Activated CD4-positive, alpha-beta T cell treated with anti-CD3 and anti-CD28 coated beads, Interleukin-2, amount 50 U/mL, for 16 hours (primary cell): ENCODE data around the gene ORAI1.
"Not testable (repeated sequence)": the region's sequence is repeated elsewhere in the genome, so short reads cannot be mapped to it uniquely, and the experiment has no call there.

Experiments used
- DNase-seq: peaks from one replicate; pipeline ENCODE4 v3.0.0-alpha.2; 2020

The ORAI1 gene

DNA sequence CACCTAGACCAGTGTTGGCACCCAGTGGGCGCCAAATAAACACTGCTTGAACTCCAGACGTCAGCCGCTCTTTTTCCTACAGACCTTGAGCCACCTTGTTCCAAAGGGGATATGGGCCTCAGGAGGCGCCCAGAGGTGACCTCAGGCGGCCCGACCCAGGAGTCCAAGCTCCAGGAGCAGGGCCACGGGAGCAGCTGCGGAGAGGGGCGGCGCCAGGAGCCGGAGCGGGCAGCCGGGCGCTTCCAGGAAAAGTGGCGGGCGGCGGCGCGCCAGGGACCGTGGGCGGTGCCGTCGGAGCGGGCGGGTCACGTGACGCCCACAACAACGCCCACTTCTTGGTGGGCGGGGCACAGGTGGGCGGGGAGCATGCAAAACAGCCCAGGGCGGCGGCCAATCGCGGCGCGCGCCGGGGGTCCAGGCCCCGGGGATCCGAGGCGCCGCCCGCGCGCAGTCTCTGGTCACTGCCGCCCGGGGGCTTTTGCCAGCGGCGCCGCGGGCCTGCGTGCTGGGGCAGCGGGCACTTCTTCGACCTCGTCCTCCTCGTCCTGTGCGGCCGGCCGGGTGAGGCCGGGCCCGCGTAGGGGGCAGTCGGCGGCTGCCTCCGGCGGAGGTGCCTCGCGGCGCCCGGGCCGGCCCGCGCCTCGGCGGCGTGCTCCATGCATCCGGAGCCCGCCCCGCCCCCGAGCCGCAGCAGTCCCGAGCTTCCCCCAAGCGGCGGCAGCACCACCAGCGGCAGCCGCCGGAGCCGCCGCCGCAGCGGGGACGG, at the start of gene ORAI1:
ORAI1 (plus strand) TSS at position 444 of the 766 bp plus-strand sequence.
- DNase-seq, result peak; percentile 97

DNA sequence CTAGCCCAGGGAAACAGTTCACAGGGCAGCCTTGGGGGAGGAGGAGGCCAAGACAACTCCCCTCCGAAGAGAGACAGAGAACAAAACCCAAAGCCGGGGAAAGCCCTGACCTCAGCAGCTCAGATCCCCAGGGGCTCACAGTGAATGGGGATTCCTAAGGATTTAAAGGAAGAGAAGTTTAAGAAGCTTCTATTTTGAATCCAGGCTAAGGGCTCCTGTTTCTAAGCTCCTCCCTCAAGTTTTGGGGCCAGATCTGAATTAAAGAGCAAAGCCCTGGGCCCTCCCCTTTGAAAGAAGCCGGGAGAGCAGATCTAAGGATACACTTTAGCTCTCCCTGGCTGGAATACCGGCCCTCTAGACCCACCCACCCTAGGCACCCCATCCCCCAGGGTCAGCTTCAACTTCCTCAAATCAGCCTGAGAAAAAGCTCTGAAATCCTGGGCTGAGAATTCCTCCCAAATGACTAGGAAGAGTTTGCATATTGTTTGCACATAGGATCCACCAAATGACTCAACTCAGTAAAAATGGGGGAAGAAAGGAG, 49.4 kb upstream of the ORAI1 start:
- DNase-seq, result no peak

DNA sequence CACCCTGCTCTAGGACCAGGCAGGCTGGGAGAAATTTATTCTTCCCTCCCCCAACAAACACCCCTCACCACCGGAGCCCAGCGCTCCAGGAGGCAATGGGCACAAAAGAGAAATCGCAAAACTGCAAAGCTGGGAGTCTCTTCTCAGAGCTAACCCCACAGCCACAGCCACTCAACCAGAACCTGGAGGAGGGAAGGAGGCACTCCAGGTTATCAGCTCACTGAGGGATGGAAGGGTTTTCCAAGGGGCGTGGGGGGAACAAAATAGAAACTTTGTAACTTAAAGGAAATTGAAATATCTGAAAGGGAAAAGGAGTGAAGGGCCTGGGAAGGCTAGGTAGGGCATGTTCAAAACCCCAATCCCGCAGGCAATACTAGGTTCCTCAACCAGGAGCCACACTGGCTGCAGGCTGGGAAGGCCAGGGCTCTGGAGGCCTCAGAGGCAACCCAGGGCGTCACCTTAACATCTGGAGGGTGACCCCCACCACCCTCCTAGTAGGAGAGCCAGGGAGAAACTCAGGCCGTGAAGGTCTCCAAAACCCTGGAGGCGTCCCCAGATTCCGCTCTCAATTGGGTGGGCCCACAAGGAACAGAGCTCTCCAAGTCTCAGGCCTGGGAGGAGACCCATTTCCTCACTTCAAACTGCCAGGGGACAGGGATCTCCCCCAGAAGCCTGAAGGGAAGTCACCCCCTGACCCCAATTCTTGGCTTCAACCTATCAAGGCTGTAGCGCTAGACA, 48.7 kb upstream of the ORAI1 start:
- DNase-seq, result no peak

DNA sequence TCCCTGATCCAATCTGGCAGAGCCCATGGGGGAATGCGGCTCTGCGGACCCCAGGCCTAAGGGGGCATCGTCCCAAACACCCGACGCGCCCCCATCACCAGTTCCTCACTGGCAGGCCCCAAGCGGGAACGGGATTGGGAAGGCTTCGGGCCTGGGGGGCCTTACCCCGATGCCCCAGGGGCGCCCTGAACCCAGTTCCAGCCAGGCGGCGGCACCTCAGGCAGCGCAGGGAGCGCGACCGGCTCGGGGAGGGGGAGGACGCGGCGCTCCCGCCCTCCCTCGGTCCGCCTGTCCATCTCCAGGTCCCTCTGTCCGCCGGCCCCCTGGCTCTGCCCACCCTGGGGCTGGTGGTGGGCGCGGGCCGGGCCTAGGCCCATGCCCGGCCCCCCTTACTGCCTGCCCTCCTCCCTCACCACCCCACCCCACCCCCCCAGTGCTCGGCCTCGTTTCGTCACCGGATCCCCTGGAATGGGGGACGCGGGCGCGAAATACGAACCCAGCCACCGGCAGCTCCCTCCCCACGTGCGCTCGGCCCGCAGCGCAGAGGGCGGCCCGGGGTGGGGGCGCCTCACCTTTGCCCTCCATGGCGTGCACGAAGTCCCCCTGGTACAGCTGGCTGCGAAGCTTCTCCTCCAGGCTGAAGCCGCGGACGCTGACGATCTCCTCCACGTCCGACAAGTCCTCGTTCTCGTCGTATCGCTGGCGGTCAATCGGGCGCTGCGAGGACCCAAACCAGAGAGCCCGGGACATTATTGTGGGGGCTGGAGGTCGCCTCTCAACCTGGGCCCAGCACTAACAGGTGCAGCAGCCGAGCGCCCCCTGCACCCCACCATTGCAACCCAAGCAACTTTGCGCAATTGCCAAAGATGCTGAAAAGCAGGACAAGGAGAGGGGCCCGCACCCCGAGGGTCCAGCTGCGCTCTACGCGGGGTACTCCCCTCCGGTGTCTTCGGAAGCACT, 47.8 kb upstream of the ORAI1 start:
- no peak for DNase-seq

DNA sequence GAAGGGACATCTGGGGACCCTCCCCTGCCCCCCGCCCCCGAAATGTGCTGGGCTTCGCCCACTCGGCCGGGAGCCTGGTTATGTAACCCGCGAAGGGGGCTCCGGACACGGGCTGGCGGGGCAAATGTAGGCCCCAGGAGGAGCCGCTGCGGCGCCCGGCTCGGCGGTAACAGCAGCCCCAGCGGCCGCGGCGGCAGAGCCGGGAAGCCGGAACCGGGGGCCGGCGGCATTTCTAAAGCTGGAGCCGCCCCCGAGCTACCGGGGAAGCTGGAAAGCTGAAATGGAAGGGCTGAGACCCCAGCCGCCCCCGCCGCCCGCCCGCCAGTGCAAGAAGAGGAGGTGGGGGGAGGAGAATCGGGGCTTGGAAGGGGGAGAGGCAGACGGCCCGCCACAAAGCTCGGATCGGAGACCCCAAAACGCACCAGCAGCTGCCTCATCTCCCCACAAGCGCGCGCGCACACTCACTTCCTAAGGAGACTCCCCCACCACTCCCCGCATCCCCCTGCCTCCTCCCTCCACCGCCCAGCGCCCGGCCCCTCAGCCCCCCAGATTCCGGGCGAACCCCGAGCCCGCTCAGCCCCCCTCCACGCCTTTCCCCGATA, 47.0 kb upstream of the ORAI1 start:
- peak; percentile 10 for DNase-seq

DNA sequence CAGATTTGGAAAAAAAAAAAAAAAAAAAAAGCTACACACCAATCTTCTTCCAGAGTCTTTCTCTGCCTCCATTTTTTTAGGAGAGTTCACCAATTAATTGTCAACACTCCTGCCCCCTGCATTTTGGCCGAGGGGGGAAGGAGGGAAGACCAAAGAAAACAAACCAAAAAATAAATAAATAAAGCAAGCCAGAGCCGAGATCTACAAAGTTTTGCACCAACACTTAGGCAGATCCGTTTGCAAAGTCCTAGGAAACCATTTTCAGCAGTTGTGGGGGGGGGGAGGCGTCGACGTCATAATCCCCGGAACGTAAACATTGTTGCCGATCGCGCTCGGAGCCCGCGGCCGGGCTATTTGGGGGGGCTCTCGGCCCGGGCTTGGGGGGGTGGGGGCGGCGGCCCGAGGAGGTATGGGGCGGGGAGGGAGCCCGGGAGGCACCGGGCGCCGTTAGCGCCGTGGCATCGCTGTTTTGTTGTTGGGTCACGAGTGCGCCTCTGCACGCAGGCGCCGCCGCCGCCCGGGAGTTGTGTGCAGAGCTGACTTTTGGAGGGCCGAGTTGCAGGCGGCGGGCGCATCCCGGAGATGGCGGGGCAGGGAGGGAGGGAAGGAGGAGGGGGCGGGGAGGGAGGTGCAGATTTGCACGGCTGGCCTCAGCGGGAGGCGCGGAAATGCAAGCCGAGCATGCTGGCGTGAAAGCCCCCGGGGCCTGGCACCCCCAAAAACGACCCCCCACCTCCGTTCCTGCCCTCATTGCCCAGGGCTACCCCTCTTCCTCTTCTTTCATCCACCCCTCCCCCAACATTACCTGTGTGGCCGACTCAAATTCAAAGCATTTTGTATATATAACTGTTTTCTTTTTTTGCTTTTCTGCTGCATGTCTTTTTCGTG, 46.1 kb upstream of the ORAI1 start:
- DNase-seq, result peak; percentile 72

DNA sequence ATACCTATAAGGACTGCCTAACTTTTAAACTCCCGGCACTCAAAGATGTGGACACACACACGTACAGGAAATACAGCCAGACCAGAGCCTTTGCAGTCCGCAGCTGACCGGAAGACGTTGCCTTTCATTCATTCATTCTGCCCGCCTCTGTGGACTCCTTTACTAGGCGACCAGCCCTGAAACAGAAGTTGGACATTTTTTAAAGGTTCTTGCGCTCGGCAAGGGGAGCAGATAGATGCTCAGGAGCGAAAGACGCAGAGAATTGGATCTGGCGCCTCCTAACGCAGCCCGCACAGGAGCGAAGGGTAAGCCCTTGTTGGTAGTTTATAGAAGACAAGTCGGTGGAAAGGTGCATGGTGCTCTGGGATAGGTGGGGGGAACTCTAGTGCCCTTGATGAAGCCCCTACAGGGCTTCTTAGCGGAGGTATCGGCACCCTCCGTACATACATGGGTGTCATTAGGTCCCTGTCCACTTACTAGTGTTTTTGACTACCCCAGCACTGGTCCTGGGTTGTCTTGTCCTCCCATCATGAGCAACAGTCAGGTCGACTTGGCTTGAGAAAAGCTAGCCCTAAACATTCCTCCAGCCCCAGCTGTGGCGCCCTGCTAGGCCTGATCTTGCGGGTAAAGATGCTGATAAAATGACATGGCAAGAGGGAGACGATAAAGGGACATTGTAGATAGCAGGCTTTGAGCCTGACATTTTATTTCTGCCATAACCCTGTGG, 45.2 kb upstream of the ORAI1 start, which contains the start of gene KDM2B:
KDM2B (minus strand) TSS at position 65 of the 727 bp plus-strand sequence. CDS start 112 bp downstream, outside the sequence.
- DNase-seq, result peak; percentile 14

DNA sequence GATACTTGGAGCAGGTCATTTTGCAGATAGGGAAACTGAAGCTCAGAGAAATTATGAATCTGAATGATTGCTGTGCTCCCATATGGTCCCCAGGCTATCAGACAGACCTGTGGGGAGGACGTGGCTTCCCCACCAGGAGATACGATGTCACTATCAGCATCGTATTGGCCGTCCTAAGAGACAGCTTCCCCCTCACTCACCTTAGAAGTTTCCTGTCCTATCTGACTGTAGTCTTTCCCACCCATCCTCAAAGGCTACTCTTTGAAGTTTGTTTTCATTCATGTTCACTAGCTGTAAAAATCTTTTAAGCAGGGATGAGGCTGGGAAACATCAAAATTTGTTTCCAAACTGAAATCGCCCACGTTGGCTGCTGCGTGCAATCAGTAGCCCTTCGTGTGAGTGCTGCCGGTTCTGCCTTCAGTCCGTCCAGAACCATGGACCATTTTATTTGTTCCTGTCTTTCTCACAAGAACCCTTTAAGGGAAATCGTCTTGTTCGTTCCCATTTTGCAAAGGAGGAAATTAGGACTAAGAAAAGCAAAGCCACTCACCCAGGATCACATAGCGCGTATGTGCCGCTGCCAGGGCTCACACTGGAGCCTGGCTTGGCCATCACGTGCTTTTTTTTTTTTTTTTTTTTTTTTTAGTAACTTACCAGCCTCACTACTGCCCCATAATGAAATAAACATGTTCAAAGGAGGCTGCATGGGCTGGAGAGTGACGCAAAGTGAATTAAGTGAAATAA, 44.5 kb upstream of the ORAI1 start:
- DNase-seq, result no peak

DNA sequence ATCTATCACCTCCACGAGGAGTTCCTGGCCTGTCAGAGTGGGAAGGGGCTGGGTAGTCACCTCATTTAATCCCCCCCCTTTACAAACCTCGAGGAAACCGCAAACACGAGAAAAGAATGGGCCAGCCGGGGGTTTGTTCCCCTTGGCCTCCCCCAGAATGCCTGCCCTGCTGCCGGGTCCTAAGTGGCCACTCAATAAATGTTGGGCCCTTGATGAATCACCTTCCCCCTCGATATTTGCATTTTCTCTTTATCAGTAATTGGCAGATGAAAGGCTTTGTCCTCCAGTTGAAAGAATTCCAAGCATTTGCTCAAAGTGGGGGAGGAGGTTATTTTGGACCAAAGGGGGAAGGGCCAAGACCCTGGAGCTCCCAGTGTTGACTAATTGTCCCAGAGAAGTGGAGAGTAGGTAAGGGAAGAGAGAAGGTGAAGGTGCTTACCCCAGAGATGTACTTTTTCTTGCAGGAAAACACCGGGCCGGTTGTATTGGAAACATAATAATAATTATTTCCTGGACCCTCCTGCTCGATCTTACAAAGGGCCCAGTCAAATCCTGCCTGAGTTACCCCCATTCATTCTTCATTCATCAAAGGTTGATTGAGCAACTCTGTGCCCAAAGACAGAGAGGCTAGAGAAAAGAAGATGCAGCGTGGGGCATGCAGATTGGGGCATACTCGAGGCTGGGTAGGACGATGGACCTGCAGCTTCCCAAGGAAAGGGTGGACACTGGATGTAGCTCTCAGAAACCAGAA, 43.6 kb upstream of the ORAI1 start:
- no peak for DNase-seq

DNA sequence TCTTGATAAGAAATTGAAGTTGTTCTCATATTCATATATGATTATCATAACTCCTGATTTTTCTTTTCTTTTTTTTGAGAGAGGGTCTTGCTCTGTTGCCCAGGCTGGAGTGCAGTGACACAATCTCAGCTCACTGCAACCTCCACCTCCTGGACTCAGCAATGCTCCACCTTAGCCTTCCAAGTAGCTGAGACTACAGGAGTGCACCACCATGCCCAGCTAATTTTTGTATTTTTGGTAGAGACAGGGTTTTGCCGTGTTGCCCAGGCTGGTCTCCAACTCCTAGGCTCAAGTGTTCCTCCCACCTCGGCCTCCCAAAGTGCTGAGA, 43.0 kb upstream of the ORAI1 start:
- DNase-seq, result not testable (repeated sequence)

DNA sequence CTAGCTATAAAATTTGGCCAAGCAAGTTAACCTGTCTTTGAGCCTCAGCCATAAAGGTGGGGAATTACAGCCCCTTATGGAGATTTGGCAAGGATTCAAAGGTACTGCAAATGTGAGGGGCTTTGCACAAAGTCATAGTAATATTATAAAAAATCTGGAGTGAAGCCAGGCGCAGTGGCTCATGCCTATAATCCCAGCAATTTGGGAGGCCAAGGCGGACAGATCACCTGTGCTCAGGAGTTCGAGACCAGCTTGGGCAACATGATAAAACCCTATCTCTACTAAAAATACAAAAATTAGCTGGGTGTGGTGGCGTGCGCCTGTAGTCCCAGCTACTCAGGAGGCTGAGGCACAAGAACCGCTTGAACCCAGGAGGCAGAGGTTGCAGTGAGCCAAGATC, 41.4 kb upstream of the ORAI1 start:
- not testable (repeated sequence) for DNase-seq

DNA sequence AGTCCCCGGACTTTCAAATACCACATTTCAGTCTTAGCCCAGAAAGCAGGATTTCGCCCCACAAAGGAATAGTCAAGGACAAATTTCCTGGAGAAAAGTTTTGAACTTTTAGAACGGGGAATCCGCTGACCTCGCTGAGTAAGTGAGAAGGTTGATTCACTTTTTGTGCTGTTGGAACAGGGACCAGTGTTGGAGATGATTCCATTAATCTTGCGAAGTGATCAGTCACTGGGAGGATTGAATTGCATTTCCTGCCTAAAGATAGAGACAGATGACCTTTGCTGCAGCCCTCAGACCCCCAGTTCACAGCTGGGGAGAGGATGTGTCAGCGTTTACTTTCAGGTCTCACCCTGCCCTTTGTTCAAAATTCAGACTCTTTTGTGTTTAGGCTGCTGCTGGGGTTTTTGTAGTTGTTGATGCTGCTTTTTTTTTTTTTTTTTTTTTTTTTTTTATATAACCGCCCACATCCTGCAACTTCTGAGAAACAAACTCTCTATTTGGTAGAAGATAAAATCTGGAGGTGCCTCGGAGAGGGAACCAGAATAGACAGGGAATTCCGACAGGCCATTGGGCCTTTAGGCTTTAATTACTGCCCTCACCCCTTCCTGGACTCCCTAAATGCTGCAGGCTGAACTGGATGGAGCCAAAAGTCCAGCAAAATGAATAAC, 35.7 kb upstream of the ORAI1 start:
- DNase-seq, result peak; percentile 74

DNA sequence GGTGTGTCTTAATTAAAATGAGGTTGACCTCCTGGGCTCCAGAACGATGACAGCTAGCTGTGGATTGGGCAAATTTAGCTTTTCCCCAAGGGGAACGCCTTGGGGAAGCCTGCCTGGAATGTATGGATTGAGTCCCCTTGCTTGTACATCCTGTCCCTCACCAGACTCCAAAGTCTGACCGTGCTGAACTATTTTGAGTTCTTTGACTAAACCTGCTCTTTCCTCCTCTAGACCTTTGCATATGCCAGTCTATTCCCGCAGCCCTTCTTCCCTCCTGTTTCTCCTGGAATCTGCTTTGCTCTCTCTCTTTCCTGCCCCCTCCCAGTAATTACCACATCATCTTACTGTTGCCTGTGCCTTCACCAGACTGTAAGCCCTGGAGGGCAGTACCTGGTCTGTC, 34.0 kb upstream of the ORAI1 start:
- no peak for DNase-seq

DNA sequence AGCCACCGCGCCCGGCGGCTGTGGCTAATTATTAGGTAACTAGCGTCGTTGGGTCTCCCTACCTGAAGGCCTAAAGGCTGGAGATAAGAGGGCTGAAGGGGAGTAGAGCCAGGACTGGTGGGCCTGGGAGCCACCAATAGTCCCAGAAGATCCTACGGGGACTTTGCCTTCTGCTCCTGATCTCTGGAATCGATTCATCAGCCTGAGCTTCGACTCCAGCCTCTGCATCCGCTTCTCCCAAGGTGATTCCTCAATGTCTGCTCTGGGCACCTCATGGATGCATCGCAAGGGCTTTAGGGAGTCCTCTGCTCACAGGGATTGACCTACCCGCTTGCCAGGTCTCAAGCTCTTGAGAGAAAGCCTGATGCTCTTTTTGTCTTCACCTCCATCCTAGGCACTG, 30.8 kb upstream of the ORAI1 start:
- DNase-seq, result no peak

DNA sequence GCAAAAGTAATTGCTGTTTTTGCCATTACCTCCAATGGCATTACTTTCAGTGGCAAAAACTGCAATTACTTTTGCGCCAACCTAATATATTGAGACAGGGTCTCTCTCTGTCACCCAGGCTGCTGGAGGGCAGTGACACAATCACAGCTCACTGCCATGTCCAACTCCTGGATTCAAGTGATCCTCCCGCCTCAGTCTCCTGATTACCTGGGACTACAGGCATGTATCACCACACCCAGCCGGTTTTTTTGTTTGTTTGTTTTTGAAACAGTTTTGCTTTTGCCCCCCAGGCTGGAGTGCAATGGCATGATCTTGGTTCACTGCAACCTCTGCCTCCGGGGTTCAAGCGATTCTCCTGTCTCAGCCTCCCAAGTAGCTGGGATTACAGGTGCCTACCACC, 29.8 kb upstream of the ORAI1 start:
- DNase-seq, result no peak

DNA sequence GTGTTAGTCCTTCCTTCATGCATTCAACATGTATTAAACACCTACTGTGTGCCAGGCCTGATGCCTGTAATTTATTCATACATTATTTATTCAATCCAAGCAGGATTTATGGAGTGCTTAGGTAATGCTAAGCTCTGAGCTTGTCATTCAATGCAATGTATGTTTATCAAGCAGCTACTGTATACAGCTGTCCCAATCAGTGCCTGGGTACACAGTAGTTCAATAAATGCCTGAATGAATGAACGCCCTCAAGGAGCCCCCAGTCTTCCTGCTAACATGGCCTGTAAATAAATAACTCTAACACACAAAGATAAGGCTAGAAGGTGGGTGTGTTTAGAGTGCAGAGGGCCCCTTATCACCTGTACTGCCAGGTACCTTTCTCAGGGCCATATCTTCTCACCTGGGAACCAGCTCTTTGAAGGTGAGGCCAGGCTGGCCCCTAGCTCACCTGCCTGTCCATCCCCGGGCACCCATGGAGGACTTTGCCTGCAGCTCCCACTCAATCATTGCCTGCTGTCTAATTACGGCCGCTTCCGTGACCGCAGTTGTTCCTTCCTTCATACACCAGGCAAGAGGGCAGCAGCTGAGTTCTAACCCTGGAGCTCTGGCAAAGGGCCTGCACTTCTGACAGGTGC, 25.5 kb upstream of the ORAI1 start:
- DNase-seq, result no peak

DNA sequence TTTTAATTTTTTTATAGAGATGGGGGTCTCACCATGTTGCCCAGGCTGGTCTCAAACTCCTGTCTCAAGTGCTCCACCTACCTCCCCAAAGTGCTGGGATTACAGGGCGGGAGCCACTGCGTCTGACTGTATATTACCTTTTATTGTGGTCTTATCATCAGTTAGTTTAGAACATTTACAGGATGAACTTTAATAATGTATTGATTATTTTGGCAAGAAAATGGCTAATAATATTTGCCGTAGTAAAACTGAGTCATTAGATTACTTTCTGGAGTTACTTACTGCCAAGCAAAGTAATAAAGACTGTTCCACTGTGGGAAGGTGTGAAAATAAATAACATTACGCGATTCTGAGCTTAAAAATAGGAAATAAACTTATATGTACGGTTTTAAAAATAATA, 23.6 kb upstream of the ORAI1 start:
- DNase-seq, result no peak

DNA sequence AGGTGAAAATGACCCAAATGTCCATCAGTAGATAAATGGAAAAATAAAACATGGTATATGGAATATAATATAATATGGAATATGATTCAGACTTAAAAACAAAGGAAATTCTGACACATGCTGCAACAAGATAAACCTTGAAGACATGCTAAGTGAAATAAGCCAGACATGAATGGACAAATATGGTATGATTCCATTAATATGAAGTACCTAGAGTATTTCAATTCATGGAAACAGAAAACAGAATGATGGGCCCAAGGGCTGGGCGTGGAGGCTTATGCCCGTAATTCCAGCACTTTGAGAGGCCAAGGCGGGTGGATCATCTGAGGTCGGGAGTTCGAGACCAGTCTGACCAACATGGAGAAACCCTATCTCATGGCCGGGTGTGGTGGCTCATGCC, 22.7 kb upstream of the ORAI1 start:
- no peak for DNase-seq
